IPS-NIHi7 (cell line): Measurements from ENCODE around the gene DENND10.
"Not testable (repeated sequence)": the region's sequence is repeated elsewhere in the genome, so short reads cannot be mapped to it uniquely, and the experiment has no call there.

Experiments used
- DNase-seq: peaks from one replicate; pipeline ENCODE4 v3.0.0; 2012; ENCODE audit warnings: mixed read lengths; ENCODE audit errors: extremely low spot score

The DENND10 gene

GRCh38 chr10:119132521-119133345 lies 28.8 kb downstream of the DENND10 start:
- DNase-seq = peak; percentile 1

DNA sequence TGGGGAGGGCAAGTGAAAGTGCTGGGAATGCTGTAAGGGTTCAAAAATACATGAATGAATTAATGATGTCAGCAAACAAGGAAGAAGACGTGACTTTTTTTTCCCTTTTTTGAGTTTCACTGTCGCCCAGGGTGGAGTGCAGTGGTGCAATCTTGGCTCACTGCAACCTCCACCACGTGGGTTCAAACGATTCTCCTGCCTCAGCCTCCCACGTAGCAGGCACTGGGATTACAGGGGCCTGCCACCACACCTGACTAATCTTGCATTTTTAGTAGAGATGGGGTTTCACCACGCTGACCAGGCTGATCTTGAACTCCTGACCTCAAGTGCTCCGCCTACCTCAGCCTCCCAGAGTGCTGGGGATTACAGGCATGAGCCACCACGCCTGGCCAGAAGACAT lies 30.0 kb downstream of the DENND10 start:
- DNase-seq = no peak

- DNase-seq = peak; percentile 1
Measured at GRCh38 chr10:119135513-119135881, 31.6 kb downstream of the DENND10 start.

DNA sequence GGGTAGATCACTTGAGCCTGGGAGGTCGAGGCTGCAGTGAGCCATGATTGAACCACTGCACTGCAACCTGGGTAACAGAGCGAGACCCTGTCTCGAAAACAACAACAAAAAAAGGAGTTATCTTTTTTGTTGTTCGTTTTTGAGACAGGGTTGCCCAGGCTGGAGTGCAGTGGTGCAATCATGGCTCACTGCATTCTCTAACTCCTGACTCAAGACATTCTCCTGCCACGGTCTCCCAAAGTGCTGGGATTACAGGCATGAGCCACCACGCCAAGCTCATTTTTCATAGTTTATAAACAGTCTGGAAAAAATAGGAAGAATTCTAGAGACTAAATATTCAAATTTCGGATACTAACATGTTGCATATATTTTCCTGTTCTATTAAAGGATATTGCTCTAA lies 32.2 kb downstream of the DENND10 start:
- no peak for DNase-seq

GRCh38 chr10:119137878-119138277 lies 34.0 kb downstream of the DENND10 start:
- not testable (repeated sequence) for DNase-seq

- no peak for DNase-seq
Measured at GRCh38 chr10:119138346-119139306, 34.7 kb downstream of the DENND10 start.

DNA sequence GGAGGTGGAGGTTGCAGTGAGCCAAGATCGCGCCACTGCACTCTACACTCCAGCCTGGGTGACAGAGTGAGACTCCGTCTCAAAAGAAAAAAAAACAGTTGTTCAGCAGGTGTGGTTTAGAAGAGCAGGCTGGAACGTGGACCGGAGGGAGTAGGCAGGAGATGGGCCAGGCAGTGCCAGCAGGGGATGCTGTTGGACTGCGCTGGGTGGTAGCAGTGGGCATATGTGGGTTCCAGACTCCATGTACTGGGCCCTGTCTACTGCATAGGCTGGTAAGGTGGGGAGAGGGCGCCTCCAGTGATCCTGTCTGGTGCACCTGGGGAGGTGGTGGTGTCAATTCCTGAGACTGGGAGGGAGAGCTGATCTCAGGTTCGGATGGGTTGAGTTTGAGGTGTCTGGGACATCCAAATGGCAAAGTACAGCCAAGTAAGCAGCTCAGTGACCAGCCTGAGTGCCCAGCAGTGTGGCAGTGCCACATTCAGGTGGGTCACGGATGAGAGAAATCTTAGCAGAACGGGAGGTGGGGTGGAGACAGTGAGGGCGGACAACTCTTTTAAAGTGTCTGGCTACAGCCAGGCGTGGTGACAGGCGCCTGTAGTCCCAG lies 35.7 kb downstream of the DENND10 start:
- peak; percentile 70 for DNase-seq

DNA sequence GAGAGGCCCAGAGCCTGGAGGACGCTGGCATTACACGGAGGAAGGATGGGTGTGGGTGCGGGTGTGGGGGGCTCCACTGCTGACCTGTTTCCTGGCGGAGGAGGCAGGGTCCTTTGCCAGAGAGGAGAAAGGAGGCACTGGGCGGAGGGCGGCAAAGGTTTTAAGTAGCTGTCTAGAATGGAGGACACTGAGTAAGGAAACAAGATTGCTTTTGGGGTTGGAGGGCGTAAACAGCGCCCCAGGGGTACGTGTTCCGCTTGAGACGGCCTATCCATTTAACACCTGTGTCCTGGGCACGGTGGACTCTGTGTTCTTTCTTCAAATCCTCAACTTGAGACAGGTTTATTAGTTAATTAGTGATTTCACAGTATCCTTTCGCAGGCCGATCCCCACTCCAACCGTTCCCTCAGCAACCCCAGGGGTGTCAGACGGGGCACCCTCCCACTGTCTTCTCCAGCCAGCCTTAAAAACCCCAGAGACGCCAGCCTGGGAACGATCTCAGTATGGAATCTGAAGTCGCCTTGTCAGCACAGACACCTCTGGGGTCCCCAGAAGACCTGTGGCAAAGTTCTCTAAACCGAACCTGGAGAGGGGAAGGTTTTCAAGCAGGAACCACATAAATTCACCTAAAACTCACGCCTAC lies 36.8 kb downstream of the DENND10 start:
- DNase-seq = no peak

DNA sequence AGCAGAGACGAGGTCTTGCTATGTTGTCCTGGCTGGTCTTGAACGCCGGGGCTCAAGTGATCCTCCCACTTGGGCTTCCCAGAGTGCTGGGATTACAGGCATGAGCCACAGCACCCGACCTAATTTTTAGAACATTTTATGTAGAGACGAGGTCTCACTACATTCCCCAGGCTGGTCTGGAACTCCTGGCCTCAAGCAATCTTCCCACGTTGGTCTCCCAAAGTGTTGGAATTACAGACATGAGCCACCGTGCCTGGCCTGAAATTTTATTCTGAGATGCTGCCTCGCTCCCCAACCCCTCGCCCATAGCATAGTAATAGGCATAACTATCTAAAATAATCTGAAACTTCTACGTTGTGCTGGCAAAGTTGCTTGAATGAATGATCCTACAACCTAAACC lies 39.7 kb downstream of the DENND10 start:
- no peak for DNase-seq

DNA sequence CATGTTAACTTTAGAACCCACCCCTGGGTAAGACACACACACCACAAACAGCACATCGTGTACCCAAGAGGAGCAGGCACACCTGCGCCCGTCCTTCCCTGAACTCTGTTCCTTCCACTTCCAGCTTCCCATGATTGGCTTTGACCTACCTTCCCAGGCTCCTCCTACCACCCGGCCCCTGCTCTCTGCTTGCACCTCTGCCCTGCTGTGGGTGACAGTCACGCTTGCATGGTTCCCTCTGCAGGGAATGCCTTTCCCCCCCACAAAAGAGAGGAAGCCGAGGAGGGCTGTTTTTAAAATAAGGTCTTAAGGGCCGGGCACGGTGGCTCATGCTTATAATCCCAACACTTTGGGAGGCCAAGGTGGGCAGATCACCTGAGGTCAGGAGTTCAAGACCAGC lies 45.2 kb downstream of the DENND10 start:
- no peak for DNase-seq

DNA sequence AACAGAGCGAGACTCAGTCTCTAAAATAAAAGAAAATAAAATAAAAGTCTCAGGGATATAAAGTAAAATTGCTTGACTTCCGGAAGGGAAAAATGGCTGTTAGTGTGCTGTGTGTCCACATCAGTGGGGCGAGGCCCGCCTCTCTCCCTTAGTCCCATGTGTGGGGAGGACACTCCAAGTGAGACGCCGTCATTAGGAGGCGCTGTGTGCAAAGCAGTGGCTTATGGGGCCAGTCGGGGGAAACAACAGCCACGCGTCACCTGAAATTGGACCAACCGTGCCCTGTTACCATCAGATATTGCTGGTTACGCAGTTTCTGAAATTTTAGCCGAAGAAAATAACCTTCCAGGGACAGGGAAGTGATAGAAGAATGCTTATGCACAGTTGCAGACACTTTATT lies 45.8 kb downstream of the DENND10 start:
- DNase-seq = peak; percentile 51

- DNase-seq = not testable (repeated sequence)
Measured at GRCh38 chr10:119151601-119152000, 47.7 kb downstream of the DENND10 start.

- no peak for DNase-seq
Measured at GRCh38 chr10:119153041-119153440, 49.1 kb downstream of the DENND10 start.

GRCh38 chr10:119153661-119154060 lies 49.7 kb downstream of the DENND10 start:
- no peak for DNase-seq

GRCh38 chr10:119159332-119159731 lies 55.4 kb downstream of the DENND10 start:
- no peak for DNase-seq

DNA sequence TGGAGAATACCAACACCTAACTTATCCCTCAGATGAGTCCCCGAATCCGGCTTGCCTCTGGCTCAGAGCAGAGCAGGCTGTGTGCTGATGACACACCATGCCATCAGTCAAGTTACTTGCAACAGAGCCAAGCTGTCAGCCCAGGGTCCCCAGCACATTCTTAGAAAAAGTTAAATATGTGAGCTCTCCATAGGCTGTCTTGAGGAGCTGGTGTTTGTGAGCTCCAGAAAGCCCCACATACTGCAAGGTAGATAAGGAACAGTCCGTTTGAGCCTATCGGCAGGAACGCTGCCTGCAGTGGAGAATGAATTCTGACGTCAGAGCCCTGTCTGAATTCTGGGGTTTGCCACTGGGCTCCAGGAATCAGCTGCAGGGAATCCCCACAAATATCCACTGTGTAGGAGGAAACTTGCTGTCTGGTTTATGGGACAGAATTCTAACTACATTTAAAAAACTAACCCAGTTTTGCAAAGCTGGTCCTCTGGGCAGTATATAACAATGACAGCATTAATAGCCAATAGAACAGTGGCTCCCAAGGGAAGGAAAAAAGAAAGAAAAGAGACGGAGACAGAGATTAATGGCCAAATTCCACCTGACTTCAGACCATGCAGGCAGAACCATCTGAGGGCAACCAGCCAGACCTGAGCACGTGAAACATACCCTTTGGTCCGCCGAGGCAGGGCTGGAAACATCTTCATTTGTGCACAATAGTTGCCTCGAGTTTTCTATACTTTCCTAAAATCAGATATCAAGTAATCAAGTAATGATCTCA lies 58.0 kb downstream of the DENND10 start:
- no peak for DNase-seq

DNA sequence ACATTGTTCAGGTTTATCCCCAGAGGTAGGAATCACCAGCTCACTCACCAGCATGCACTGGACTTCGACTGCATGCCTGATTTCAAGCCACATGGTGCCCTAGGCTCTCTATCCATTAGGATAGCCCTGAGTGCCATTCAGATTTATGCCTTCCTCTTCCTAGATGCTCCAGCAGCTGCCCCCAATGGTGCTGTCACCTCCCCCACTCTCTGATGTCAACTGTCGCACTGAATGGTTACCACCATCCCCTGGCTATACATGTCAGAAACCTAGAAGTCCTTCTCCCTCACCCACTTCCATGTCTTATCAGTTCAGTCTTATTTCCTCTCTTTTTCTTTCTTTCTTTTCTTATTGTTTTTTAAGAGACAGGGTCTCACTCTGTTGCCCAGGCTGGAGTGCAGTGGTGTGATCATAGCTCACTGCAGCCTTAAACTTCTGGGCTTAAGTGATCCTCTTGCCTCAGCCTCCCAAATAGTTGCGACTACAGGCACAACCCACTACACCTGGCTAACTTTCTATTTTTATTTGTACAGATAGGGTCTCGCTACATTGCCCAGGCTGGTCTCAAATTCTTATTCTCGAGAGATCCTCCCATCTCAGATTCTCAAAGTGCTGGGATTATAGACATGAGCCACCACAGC lies 58.7 kb downstream of the DENND10 start:
- no peak for DNase-seq

- peak; percentile 66 for DNase-seq
Measured at GRCh38 chr10:119165171-119166117, 61.5 kb downstream of the DENND10 start, which contains the start of gene SFXN4. SFXN4 (minus strand) TSS chr10:119165714; CDS start chr10:119165647, 67 bp downstream.

- DNase-seq = no peak
Measured at GRCh38 chr10:119166118-119166500, 62.2 kb downstream of the DENND10 start.
